Hematopoietic multipotent progenitor cell treated with erythropoietin and hydrocortisone succinate and interleukin-3 and kit ligand, for 6 days (in vitro differentiated cells): ENCODE measurements around the gene SMIM38.
"Not testable (repeated sequence)": the region's sequence is repeated elsewhere in the genome, so short reads cannot be mapped to it uniquely, and the experiment has no call there.

Experiments used
- DNase-seq: peaks from one replicate; pipeline ENCODE4 v3.0.0-alpha.2; 2015

Gene SMIM38

DNA sequence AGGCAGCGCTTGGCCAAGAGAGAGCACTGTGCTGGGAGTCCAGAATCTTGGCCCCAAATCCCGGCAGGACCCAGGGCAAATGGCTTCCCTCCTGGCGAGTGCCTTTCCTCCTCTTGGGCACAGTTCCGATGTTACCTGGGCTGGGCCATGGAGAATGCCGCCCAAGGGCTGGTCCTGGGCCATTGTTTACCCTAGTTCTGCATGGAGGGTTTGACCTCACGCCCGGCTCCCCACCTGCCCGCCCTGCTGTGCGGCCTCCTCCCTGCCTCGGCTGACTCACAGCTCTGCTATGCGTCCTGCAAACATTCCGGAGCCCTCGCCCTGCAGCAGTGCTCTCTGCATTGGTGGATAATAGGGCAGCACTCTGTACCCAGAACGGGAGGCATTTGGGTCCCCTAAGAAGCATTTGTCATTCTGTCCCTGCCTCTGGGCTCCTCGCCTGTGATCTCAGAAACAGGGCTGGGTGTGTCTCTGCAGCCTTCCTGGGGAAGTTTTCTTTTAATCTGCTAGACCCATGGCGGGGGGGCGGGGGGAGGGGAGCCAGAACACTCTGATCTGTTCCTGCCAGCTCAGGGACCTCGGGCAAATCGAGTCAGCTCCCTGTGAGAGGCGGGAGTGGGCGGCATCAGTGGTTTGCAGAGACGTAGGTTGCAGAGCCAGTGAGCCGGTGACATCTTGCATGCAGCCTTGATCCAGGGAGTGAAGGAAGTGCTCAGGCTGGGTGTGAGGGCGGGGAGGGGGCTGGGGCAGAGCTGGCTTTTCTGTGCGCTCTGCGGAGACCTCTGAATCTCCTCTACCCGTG lies 32.9 kb upstream of the SMIM38 start:
- DNase-seq = peak; percentile 80

DNA sequence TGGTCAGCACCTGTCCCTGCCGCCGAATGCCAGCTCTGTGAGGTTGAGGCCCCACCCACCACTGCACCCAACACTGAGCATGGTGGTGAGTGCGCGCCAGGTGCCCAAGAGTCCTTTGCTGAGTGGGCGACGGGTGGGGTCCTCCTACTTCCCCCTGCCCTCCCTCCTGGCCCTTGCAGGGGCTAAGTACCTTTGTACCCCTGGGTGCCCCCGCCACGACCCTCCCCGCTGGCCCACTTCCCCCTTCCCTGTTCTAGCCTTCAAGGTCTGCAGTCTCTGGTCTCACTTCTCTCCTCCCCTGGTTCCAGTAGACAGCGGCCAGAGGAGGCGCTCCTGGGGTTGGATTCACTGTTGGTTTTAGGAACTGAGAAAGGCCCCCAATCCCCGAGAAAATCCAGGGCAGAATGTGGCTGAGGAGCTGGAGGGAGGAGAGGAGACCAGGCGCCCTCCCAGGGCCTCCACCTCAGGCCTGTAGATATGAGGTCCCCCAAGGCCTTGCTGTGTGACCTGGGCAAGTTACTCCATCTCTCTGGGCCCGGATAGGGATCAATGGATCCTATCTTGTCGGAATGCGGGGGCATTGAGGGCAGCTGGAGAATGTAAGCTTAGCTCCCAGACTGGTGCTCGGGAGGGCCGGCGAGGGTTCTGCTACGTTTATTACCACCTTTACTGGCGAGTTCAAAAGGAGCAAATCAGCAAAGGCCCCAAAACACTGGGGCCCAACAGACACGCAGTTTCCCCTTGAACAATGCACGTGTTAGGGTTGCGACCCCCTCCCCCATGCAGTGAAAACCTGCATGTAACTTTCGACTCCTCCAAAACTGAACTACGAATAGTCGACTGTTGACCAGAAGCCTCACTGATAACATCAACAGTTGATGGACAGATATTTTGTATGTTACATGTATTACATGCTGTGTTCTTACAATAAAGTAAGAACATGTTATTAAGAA lies 31.9 kb upstream of the SMIM38 start:
- no peak for DNase-seq

DNA sequence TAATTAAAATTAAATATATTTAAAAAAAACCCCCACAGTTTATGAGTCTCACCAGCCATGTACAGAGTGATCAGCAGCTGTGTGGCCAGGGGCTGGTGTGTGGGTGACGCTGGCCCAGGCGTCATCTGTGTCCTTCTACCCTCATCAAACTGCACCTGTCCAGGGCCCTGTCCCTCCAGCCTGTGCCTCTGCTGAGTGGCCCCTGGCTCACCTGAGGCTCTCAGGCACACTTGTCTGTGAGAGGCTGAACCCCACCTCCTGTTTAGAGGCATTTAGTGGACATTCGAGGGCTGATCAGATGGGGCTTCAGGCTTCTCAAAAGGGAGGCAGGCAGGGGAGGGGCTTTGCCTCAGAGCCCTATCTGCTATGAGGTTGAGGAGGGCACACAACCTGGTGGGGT lies 29.9 kb upstream of the SMIM38 start:
- no peak for DNase-seq

DNA sequence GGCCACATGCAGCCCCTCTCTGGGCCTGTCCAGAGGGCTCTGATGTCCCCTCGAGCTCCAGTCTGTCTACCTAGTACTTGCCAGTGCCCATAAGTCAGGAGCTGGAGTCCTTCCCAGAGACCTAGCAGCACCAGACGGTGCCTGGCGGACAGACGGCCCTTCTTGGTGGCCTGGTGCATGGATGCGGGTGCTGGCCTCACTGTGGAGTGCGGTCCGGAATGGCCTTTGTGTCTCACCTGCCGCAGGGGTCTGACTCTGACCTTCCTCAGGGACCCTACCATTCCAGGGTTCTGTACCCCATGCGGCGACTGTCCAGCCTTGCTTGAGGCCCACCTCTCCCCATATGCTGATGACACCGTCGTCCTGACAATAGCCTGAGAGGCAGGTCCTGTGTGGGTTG lies 29.4 kb upstream of the SMIM38 start:
- no peak for DNase-seq

DNA sequence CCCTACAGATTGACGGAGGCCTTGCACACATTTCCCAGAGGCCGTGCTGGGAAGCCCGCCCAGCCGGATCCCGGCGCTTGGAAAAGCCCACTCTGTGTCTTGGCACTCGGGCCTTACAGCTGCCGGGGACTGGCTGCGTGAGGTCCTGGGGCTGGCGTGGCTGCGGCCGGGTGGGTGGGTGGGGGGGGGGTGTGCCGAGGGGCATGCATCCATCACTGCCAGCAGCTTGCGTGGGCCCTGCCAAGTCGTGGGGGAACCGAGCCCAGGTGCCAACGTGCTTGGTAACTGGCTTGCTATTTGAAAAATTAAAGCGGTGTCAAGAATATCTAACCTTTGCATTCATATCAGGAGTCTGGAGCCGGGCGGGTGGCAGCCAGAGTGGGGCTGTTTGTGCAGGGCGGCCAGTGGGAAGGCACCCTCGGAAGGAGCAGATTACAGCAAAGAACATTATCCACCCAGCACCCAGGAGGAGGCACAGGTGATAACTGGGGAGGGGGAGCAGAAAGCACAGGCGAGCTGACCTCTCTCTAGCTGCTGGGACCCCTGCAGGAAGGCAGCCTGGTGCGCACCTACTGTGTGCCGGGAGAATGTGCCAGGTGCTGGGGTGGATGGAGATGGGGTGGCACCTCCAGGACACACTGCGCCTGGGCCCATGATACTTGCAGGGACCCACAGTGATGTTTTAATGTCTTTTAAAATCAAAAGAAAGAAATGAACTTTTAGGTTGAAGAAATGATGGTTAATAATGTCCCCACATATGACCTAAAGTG lies 28.5 kb upstream of the SMIM38 start:
- no peak for DNase-seq

DNA sequence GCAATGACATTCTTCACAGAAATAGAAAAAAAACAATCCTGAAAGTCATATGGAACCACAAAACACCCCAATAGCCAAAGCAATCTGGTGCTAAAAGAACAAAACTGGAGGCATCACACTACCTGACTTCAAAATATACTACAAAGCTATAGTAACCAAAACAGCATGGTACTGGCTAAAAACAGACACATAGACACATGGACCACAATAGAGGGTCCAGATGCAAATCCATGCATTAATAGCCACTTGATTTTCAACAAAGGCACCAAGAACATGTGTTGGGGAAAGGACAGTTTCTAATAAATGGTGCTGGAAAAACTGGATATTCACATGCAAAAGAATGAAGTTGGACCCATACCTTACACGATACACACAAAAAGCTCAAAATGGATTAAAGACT lies 27.9 kb upstream of the SMIM38 start:
- DNase-seq = no peak

DNA sequence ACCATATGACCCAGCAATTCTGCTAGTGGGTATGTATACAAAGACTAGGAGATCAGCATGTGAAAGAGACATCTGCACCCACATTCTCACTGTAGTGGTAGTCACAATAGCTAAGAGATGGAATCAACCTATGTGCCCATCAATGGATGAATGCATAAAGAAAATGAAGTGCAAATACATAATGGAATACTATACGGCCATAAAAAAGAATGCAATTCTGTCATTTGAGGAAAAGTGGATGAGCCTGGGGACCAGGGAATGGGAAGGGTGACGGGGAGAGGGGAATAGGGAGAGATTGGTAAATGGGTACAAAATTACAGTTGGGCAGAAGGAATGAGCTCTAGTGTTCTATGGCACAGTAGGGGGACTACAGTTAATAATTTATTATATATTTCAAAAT lies 26.7 kb upstream of the SMIM38 start:
- DNase-seq = no peak

DNA sequence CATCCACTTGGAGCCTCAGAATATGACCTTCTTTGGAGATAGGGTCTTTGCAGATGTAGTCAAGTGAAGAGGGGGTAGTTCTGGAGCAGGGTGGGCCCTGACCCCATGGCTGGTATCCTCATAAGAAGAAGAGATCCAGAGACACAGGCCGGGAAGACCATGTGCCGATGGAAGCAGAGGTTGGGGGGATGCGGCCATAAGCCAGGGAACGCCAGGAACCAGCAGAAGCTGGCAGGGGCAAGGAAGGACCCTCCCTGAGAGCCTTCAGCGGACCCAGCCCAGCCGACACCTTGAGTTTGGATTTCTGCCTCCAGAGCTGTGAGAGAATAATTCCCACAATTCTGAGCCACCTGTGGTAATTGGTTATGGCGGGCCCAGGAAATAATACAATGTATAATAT lies 26.1 kb upstream of the SMIM38 start:
- DNase-seq = no peak

DNA sequence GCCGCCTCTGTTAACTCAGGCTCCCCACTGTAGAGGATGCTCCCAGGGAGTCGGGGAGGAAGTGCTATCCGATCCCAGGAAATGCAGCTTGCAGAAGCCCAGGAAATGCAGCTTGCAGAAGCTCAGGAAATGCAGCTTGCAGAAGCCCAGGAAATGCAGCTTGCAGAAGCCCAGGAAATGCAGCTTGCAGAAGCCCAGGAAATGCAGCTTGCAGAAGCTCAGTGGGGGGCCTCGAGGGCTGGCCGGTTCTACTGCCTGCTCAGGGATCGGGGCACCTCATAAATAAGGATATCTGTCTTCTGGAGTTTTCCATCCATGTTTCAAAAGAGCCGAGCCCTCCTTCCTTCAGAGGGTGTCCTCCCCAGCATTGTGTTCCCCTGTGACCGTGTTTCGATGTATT lies 25.1 kb upstream of the SMIM38 start:
- DNase-seq = no peak

DNA sequence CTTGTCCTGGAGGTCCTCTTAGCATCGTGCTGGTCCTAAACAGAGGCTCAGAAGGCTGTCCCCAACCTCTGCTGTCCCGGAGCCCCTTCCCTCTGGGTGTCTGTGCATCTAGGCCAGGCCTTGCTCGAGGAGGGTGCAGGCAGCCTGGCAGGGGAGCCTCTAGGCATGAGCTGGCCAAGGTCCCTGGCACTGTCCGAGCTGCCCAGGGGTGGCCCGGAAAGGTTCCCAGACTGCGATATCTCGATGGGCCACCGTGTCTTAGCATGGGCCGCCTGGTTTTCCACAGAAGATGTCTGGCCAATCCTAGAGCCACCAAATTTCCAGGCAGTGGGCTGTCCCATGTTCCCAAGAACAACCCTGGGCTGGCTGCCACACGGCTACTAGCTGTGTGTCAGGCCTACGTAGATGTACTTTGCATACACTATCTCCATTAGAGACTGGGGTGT lies 24.6 kb upstream of the SMIM38 start:
- DNase-seq = no peak

DNA sequence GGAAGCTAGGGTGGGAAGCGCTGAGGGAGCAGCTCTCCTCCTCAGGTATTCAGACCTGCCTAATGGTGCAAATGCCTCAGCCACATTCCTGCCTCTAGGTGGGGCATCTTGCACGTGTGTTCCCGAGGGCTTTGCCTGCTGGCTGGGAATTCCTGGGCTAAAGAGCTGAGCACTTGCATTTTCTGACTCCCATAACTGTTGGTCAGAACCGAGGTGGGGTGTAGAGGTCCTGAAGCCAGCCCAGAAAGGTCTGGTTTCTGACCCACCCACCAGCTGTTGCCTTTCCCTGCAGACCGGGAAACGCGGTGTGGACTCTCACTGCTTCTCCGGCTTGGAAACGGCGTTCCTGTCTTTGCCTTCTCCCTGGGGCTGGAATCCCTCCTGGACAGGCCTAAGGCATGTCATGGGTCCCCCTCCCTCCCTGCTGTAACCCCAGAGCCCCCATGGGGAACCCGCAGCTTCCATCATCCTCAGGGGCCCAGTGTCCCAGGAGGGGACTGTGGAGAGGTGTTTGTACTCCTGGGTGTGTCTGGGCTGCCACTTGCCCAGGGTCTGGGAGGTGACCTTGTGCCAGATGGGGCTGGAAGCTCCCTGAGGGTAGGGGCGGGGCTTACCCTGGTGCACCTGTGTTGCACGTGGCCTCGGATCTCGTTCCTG lies 24.0 kb upstream of the SMIM38 start:
- DNase-seq = peak; percentile 26

DNA sequence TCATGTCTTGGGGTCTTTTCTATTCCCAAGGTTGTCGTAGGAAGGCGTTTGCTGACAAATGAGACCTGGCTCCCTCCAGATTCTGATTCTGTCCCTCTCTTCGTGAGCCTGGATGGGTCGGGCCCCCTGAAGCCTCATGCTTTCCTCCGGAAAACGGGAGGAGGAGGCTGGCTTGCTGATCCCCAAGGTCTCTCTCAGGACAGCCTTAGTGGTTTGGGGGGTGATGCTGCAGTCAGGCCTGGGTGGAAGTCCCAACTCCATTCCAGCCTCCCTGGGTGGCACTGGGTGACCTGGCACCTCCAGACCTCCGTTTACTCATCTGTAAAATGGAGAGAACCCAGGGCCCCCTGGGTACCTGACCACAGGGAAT lies 23.4 kb upstream of the SMIM38 start:
- DNase-seq = no peak

DNA sequence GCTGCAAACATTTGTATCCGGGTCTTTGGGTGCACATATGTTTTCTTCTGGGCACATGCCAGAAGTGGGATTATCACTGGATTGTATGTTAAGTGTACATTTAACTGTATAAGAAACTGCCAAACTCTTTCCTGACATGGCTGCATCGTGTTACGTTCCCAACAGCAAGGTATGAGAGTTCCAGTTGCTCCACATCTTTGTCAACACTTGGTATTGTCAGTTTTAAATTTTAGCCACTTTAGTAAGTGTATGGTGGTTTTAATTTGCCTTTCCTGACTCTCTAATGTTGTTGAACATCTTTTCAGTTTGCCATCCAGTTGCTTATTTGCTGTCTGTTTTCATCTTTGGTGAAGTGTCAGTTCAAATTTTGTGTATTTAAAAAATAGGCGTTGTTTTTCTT lies 22.5 kb upstream of the SMIM38 start:
- DNase-seq = no peak

DNA sequence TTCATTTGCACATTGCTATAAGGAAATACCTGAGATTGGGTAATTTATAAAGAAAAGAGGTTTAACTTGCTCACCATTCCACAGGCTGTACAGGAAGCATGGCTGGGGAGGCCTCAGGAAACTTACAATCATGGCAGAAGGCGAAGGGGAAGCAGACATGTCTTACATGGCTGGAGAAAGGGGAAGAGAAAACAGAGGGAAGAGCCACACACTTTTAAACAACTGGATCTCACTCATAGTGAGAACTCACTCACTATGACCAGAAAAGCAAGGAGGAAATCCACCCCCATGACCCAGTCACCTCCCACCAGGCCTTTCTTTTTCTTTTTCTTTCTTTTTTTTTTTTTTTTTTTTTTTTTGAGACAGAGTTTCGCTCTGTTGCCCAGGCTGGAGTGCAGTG lies 21.6 kb upstream of the SMIM38 start:
- not testable (repeated sequence) for DNase-seq

DNA sequence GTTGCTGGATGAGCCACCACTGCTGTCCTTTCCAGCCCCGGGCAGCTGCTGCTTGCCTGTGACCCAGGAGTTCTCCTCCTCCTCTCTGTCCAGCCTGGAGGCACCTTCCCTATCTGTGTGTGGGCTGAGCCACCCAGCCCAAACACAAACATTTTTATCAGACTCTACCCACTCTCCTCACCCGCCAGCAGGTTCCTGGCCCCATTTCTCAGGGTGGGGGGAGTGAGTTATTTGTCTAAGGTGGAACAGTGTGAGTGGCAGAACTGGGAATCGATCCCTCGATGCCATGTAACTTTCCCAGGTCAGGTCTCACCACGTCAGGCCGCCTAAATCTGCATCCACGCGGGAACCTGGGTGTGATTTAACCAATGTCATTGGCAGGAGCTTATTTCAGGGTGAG lies 20.8 kb upstream of the SMIM38 start:
- no peak for DNase-seq

DNA sequence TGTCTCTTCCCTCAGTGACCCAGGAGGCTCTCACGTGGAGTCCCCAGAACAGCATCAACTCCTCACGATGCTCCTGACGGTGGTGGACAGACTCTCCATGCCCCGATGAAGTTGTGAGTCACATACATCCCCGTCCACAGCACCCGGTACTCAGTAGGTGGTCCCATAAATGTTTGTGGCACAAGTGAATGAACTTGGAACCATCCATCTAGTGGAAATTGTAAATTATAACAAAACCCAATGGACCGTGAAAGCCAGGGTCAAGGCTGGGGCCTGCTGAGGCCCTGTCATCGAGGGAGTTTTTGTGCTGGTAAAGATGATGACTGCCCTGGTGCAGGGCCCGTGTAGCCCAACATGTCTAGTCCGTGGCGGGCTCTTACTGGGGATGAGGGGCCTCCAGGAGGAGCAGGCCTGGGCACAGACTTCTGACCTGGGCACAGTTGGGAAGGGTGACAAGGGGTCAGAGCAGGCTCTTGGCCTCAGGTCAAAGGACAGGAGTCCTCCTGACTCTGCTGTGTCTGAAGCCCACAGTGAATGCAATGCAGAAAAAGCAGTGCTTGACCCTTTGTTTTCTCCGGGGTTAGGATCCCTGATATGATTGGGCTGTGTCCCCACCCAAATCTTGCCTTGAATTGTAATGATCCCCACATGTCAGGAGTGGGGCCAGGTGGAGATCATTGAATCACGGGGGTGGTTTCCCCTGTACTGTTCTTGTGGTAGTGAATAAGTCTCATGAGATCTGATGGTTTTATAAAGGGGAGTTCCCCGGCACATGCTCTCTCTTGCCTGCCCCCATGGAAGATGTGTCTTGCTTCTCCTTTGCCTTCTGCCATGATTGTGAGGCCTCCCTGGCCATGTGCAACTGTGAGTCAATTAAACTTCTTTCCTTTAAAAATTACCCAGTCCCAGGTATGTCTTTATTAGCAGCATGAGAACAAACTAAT lies 20.0 kb upstream of the SMIM38 start:
- no peak for DNase-seq

DNA sequence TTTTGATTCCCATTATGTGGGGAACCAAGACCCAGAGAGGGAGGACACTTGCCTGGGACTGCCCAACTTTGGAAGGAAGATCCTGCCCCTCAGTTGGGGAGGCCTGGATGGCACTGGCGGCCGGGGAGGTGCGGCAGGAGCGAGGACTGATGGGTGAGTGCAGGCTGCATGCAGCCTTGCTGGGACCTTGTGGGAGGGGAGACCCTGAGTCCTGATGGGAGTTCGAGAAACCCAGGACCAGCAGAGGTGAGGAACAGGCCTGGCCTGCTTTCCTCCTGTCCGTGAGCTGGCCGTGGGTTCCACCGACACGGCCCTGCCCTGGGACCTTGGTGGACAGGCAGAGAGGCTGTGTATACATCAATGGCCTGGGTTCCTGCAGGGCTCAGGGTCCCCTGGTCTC lies 19.3 kb upstream of the SMIM38 start:
- DNase-seq = no peak

DNA sequence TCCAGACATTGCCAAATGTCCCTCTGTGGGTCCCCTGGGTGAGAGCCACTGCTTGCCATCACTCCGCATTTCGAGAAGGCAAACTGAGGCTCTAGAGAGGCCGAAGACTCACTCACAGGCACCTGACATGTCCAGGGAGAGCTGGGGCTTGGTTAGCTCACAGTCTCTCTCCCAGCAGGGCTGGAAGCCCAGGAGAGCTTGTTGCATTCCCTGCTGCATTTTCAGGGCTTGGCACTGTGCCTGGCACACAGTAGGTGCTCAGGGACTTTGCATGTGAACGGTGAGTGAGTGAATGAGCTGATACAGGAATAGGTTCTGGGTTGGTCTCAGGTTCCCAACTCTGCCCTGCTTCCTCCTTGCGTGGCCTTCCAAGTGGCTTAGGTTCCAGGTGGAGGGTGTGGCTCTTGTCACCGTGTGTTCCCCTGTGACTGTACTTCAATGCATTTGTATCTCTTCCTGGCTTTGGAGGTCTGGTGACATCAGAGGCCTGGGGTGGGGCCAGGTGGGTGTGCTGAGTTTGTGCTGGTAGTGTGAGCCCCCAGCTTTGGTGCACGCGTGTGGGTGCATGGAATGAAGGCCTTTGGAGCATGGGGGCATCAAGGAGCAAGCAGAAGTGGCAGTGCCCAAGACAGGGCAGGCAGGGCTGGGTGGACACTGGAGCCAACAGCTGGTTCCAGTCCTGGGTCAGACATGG lies 18.4 kb upstream of the SMIM38 start:
- no peak for DNase-seq

DNA sequence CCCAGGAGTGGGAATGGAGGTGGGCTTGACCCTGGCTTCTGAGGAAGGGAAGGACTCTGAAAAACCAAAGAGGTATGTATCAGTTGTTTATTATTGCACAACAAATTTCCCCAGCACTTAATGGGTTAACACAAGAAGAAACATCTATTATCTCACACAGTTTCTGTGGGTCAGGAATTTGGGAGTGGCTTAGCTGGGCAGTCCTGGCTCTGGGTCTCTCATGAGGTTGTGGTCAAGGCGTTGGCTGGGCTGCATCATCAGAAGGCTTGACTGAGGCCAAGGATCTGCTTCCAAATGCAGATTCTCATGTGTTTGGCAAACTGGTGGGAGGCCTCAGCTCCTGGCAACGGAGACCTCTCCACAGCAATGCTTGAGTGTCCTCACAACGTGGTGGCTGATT lies 17.5 kb upstream of the SMIM38 start:
- DNase-seq = no peak

DNA sequence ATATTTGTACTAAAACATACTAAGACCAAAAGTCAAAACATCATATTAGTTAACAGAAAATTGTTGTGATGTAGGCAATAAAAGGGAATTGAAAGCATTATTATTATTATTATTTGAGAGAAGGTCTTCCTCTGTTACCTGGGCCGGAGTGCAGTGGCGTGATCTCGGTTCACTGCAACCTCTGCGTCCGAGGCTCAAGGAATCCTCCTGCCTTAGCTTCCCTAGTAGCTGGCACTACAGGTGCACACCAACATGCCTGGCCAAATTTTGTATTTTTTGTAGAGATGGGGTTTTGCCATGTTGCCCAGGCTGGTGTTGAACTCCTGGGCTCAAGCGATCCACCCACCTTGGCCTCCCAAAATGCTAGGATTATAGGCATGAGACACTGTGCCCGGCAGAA lies 15.6 kb upstream of the SMIM38 start:
- DNase-seq = not testable (repeated sequence)

DNA sequence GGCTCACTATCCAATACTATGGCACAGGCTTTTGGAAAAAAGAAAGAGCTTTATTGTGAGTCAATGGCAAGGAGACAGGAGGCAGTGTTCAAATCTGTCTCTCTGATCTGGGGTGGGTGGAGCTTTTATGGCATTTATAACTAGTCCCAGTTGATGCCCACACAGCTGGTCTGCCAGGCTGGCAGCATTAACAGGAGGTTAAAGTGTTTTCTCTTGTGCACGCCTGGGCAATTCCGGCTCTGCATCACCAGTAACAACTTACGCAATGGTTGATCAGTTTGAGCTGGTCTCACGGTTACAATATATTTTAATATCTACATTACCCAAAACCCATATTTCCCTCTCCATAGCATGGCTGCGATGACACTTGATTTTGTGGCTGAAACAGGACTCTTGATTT lies 15.1 kb upstream of the SMIM38 start:
- DNase-seq = no peak
